Prostate gland (tissue), 2 donors: Measurements from ENCODE around the gene KLHL35. TPM values are rescaled to one million over a fixed set of nuclear protein-coding genes. Genes with fewer than 3 reads are reported as not detected.

Source experiments
- DNase-seq: peaks from one replicate; pipeline ENCODE4 v3.0.0-alpha.2; 2019; ENCODE audit warnings: low spot score
- H3K27ac ChIP-seq, 2 donors: fragments of 200-600 bp; sonication (generic); 2 replicates each; pipeline ENCODE4 v1.5.1; 2017 to 2019
- H3K27me3 ChIP-seq: fragments of 200-600 bp; sonication (generic); replicated peaks from 2 replicates; pipeline ENCODE4 v1.5.1; 2019; ENCODE audit not compliant: insufficient read depth
- H3K36me3 ChIP-seq, 2 donors: fragments of 200-600 bp; sonication (generic); 1 replicate in 1 of 2; 2 replicates in 1 of 2; pipeline versions ENCODE4 v1.5.1 to v1.8.1; 2017 to 2019
- H3K4me1 ChIP-seq: fragments of 200-600 bp; sonication (generic); replicated peaks from 2 replicates; pipeline ENCODE4 v1.5.1; 2019
- H3K4me3 ChIP-seq, 2 donors: fragments of 200-600 bp; sonication (generic); 2 replicates each; pipeline ENCODE4 v1.5.1; 2017 to 2019
- H3K9me3 ChIP-seq: fragments of 200-600 bp; sonication (generic); 2 replicates; pipeline ENCODE4 v1.5.1; 2017
- POLR2A ChIP-seq: fragments of 450-650 bp; IDR thresholded peaks from one replicate; pipeline ENCODE4 v1.6.1; 2016; ENCODE audit warnings: antibody characterized with exemption, mild to moderate bottlenecking
- POLR2AphosphoS5 ChIP-seq: sonication (generic); formaldehyde crosslinking; IDR thresholded peaks from one replicate; pipeline ENCODE4 v1.6.1; 2017; ENCODE audit warnings: antibody characterized with exemption
- WGBS: methylation state at CpG from one replicate; pipeline ENCODE4 v1.1.5; 2018; 5-methylcytosine and 5-hydroxymethylcytosine counted together
- intact Hi-C: fragments of 100-400 bp; cut with DNase I; formaldehyde crosslinking; loops from one replicate; pipeline ENCODE4 v1.14.2; 2022
- total RNA-seq, 2 donors: library from RNA; depleted of rRNA; stranded (reverse); fragments of >200 nt; gene quantifications; one replicate each; pipeline ENCODE4 v1.1.0, GENCODE V29; 2016
- TF ChIP-seq, protein P1 (sequence below), 4 experiments: fragments of 200-600 bp in 2 of 4; fragments of 450-650 bp in 2 of 4; sonication (generic) in 2 of 4; IDR thresholded peaks; 1 replicate in 3 of 4; 2 replicates in 1 of 4; pipeline ENCODE4 v1.5.1; 2016 to 2019; ENCODE audit warnings: antibody characterized with exemption in 4 of 4, mild to moderate bottlenecking in 2 of 4, moderate library complexity in 2 of 4

The KLHL35 gene
- total RNA-seq, 2 donors from 2014 or later: 0.46 to 28.4 TPM

- no peak for DNase-seq
- no peaks in the 10 kb centered on the region for H3K27me3 ChIP-seq
- peak overlapping the region; percentile 50 to 68 for H3K4me3 ChIP-seq
- intact Hi-C loops: loop anchor here (5.0 kb wide), 1 partner anchor 127 kb away; the partner anchor contains the start of gene GDPD5
- 9% methylated on average over 11 of the region's 11 CpGs for WGBS
- H3K4me1 ChIP-seq: no peaks in the 10 kb centered on the region
- H3K27ac ChIP-seq: peak overlapping the region; percentile 69 to 87
- TF ChIP-seq, protein P1, sequence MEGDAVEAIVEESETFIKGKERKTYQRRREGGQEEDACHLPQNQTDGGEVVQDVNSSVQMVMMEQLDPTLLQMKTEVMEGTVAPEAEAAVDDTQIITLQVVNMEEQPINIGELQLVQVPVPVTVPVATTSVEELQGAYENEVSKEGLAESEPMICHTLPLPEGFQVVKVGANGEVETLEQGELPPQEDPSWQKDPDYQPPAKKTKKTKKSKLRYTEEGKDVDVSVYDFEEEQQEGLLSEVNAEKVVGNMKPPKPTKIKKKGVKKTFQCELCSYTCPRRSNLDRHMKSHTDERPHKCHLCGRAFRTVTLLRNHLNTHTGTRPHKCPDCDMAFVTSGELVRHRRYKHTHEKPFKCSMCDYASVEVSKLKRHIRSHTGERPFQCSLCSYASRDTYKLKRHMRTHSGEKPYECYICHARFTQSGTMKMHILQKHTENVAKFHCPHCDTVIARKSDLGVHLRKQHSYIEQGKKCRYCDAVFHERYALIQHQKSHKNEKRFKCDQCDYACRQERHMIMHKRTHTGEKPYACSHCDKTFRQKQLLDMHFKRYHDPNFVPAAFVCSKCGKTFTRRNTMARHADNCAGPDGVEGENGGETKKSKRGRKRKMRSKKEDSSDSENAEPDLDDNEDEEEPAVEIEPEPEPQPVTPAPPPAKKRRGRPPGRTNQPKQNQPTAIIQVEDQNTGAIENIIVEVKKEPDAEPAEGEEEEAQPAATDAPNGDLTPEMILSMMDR (IDR thresholded peaks at IDR 0.05): no peak
- no peak for TF ChIP-seq POLR2AphosphoS5
- no peak for TF ChIP-seq POLR2A
- no peaks in the 10 kb centered on the region for H3K9me3 ChIP-seq
- H3K36me3 ChIP-seq: peaks cover 8 to 11% of the 10 kb centered on the region in 2 donors
These were observed 32.7 kb downstream of the KLHL35 start for GRCh38 chr11:75400146-75400865.

DNA sequence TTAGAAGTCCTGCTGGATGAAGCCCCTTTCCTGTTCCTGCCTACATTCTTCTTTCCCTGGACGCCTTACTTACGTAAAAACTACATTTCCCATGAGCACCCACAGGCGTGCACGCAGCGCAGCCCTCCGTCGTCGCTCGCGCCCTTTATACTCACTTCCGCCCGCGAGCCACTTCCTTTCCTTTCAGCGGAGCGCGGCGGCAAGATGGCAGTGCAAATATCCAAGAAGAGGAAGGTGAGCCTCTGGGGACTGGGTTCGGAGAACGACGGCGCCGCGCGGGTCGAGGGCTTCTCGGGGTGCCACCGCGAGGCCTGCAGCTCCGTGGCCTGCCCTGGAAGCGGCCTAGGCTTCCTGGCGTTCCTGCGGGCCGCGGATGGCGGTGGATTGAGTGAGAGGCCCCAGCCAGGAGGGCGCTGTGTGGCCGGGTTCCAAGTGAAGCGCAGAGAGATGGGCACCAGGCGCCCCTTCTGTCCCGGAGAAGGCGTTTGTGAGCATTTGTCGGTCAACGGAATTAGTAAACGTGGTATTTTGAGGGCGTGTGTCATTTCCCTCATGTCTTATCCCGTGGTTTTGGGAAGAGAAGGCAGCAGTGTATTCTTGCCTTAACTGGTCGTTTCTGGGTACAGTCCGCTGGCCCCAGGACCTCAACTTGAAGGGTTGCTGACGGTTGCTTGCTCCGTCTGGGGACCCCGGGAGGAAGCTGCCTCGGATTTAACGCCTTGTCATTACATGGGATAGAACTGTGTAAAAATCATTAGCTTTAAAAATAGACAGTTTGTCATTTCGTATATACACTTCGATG is 33.5 kb downstream of the KLHL35 start, which contains the start of gene RPS3:
TSS of gene RPS3 (plus strand) at position 175 of the 802 bp plus-strand sequence. CDS start at position 205, 30 bp downstream.
- no peaks in the 10 kb centered on the region for H3K9me3 ChIP-seq
- peaks cover under 1 to 8% of the 10 kb centered on the region in 2 donors for H3K36me3 ChIP-seq
- H3K27me3 ChIP-seq: no peaks in the 10 kb centered on the region
- TF ChIP-seq, protein P1 (IDR thresholded peaks at IDR 0.05): peak in 3 of 4 experiments; percentile 20 to 40 (median 35)
- TF ChIP-seq POLR2A (peak; percentile 85), POLR2AphosphoS5 (peak; percentile 99)
- H3K4me3 ChIP-seq: peak within 1 kb of the TSS; percentile 50 to 68
- H3K4me1 ChIP-seq: no peaks in the 10 kb centered on the region
- intact Hi-C loops: loop anchor here (5.0 kb wide), 1 partner anchor 128 kb away; the partner anchor contains the start of gene GDPD5
- H3K27ac ChIP-seq: peak within 1 kb of the TSS; percentile 69 to 87
- WGBS: 1% methylated on average over 55 of the region's 55 CpGs
- peak; percentile 92 for DNase-seq

DNA sequence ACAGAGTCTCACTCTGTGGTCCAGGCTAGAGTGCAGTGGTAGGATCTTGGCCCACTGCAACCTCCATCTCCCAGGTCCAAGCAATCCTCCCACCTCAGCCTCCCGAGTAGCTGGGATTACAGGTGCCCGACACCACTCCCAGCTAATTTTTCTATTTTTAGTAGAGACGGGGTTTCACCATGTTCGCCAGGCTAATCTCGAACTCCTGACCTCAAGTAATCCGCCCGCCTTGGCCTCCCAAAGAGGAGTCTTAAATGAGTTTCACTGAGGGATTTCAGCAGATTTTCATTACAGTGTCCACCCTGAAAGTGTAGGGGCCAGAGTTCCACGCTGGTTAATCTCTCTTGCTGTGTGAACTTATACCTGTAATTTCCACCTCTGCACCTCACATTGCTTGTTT is 34.1 kb downstream of the KLHL35 start:
- Histone ChIP-seq H3K9me3 (no peaks in the 10 kb centered on the region), H3K27ac (no peak overlapping the region), H3K4me1 (no peaks in the 10 kb centered on the region), H3K27me3 (no peaks in the 10 kb centered on the region), H3K36me3 (peaks cover 0 to 2% of the 10 kb centered on the region in 2 donors), H3K4me3 (no peak overlapping the region)
- TF ChIP-seq POLR2A (no peak), POLR2AphosphoS5 (no peak)
- TF ChIP-seq, protein P1 (IDR thresholded peaks at IDR 0.05): no peak
- no peak for DNase-seq
- WGBS: 82% methylated on average over 8 of the region's 8 CpGs
- intact Hi-C loops: no loop called here

DNA sequence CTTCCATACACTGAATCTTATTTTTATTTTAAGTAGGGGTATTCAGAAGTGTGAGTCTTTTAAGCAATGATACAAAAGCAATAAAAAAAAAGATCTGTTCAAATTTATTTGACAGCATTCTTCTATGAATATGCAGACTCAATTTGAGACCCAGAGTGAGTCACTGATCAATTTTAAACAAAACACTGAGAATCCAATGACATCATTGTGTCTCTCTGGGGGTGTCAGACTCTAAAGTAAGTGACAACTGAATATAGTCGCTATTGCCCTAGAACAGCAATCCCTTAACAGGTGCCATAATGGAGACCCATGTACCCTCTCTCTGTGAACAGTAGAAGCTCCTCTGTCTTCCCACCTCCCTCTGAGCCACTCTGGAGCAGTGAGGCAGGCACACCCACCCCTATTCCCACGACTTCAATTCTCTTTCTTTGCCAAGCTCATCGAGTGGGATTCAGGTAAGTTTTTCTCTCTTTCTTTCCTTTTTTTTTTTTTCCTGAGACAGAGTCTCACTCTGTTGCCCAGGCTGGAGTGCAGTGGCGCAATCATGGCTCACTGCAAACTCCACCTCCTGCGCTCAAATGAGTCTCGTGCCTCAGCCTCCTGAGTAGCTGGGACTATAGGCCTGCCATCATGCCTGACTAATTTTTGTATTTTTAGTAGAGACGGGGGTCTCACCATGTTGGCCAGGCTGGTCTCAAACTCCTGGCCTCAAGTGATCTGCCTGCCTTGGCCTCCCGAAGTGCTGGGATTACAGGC is 38.7 kb downstream of the KLHL35 start:
- no peak for DNase-seq
- Histone ChIP-seq H3K4me3 (no peak overlapping the region), H3K27ac (no peak overlapping the region), H3K27me3 (no peaks in the 10 kb centered on the region), H3K9me3 (no peaks in the 10 kb centered on the region), H3K4me1 (no peaks in the 10 kb centered on the region), H3K36me3 (no peaks in the 10 kb centered on the region)
- intact Hi-C loops: no loop called here
- 82% methylated on average over 8 of the region's 8 CpGs for WGBS
- TF ChIP-seq POLR2A: no peak
- no peak for TF ChIP-seq POLR2AphosphoS5
- TF ChIP-seq, protein P1 (IDR thresholded peaks at IDR 0.05): no peak
